ENCODE results near the gene LMO3. TPM values are rescaled to one million over a fixed set of nuclear protein-coding genes. Genes with fewer than 3 reads are reported as not detected.
A peak's percentile ranks its signal among the peaks of the same experiment; 100 is the strongest.

The LMO3 gene
- total and polyA plus RNA-seq, 2 of the 8 experiments (the other 6 are each of a cell fraction or from before 2014, with no cell fraction given), result 4.7 to 16.7 TPM

DNA sequence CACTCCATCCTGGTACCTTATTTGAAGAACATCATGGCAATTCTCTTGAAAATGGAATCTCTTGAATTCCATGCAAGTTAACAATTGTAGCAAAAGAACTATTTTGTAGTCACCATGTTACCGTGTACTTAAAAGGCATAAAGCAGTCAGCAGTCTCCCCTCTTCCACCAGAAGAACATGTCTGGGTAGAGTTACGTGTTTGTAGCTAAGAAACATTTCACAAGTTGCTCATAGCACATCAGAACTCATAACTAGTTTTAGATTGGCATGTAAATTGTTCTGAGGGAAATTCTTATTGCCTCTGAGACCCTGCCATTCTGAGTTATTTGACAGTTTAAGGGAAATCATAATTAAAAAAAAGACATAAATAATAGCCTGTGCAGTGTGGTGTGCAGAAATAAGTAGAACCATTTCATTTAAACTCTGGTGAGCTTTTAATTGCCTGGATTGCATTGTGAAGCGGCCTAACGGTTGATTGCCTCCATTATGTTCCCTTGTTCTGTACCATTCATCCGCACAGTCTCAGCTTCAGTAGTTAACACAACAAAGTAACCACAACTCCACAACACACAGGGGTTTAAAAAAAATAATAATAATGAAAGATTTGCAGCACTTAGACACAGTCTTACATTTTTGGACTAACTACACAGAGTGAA is 2.6 kb downstream of the LMO3 start:
- peaks cover 6 to 23% (median 7%) of the 10 kb centered on the region in 4 experiments; a peak in 6 of 7 replicates for H3K4me1 ChIP-seq (replicated peaks in 1 of 4; ENCODE audit: control insufficient read depth in 3 of 4, insufficient read depth in 4 of 4, low read length in 3 of 4)
- H2BK15ac ChIP-seq (ENCODE audit: low read length), result no peak overlapping the region
- no peak overlapping the region for H4K91ac ChIP-seq (replicated peaks; ENCODE audit: insufficient read length, low read length)
- H2BK5ac ChIP-seq (ENCODE audit: low read depth, low read length), result no peak overlapping the region
- H2BK12ac ChIP-seq (ENCODE audit: low read depth, low read length), result no peak overlapping the region
- H2AFZ ChIP-seq (ENCODE audit: low read length), result no peak overlapping the region
- POLR2A ChIA-PET (ENCODE audit: partially characterized antibody), result no interaction called here
- no peak overlapping the region for H3K23ac ChIP-seq (ENCODE audit: insufficient read length)
- H2BK120ac ChIP-seq (replicated peaks; ENCODE audit: low read depth, low read length), result no peak overlapping the region
- H3K9me3 ChIP-seq (ENCODE audit: insufficient read depth in 2 of 2, low read depth in 1 of 2, low read length in 1 of 2), result no peaks in the 10 kb centered on the region
- no peaks in the 10 kb centered on the region; a peak in 1 of 4 replicates for H3K79me2 ChIP-seq (ENCODE audit: control insufficient read depth in 1 of 2, insufficient read depth in 2 of 2, low read length in 2 of 2)
- H3K79me1 ChIP-seq (ENCODE audit: low read depth, low read length), result no peaks in the 10 kb centered on the region
- no peak overlapping the region for H3K4me3 ChIP-seq (ENCODE audit: extremely low read depth in 1 of 4, insufficient read depth in 2 of 4, low read depth in 3 of 4, low read length in 4 of 4)
- no peak overlapping the region for H3K18ac ChIP-seq (ENCODE audit: extremely low read depth, low read length)
- CTCF ChIA-PET (ENCODE audit: partially characterized antibody), result interaction anchor here (0.6 to 0.7 kb wide), 3 partner anchors 8 to 229 kb away, joined by 3 read pairs; no protein-coding TSS in a partner anchor
- no peak overlapping the region for H3K56ac ChIP-seq (replicated peaks; ENCODE audit: insufficient read length, low read depth, low read length)
- H3K23me2 ChIP-seq (ENCODE audit: low read depth, low read length), result peaks cover 16% of the 10 kb centered on the region
- FAIRE-seq, result no peak
- H3K27me3 ChIP-seq (replicated peaks in 1 of 4; ENCODE audit: control insufficient read depth in 3 of 4, extremely low read depth in 1 of 4, insufficient read depth in 3 of 4, low read length in 3 of 4), result peaks cover 0 to 34% (median 16%) of the 10 kb centered on the region in 4 experiments; a peak in 5 of 7 replicates
- H3K4ac ChIP-seq (replicated peaks; ENCODE audit: insufficient read length, low read depth, low read length), result no peak overlapping the region
- no peaks in the 10 kb centered on the region for H4K20me1 ChIP-seq (replicated peaks in 1 of 2; ENCODE audit: control insufficient read depth in 1 of 2, insufficient read depth in 2 of 2, low read length in 2 of 2)
- H3K4me2 ChIP-seq (ENCODE audit: insufficient read depth in 1 of 2, low read depth in 2 of 2, low read length in 2 of 2), result peak overlapping the region in 1 of 2 experiments; percentile 95; a peak in 1 of 4 replicates
- no peaks in the 10 kb centered on the region for H3K36me3 ChIP-seq (ENCODE audit: control insufficient read depth in 2 of 4, insufficient read depth in 4 of 4, low read length in 3 of 4)
- no peak overlapping the region for H2BK20ac ChIP-seq (ENCODE audit: low read length)
- no peak overlapping the region for H2AK5ac ChIP-seq (ENCODE audit: low read depth, low read length)
- DNase-seq (ENCODE audit: low read depth in 1 of 2, low spot score in 2 of 2), result no peak
- no peak overlapping the region for H3K27ac ChIP-seq (ENCODE audit: low read depth, low read length)
- H3K9ac ChIP-seq (replicated peaks in 1 of 4; ENCODE audit: extremely low read depth in 1 of 4, low read depth in 3 of 4, low read length in 3 of 4), result no peak overlapping the region
- H4K5ac ChIP-seq (ENCODE audit: insufficient read length, low read depth, low read length), result no peak overlapping the region
- WGBS, 2 experiments (ENCODE audit: extremely low coverage in 1 of 2, insufficient coverage in 1 of 2, insufficient read length in 1 of 2, insufficient replicate concordance in 2 of 2, low coverage in 1 of 2, low lambda C conversion rate in 2 of 2, missing lambda C conversion rate in 1 of 2), result 80% methylated on average over 5 of the region's 5 CpGs; no CpG with 5 or more reads in 1 of the 2 experiments
- no peak overlapping the region for H3K14ac ChIP-seq (ENCODE audit: insufficient read length)
- TF ChIP-seq POU5F1 (IDR thresholded peaks at IDR 0.05; ENCODE audit: low read depth, low read length) (no peak), CEBPB (IDR thresholded peaks at IDR 0.05; ENCODE audit: low read depth, low read length) (no peak), TCF12 (IDR thresholded peaks at IDR 0.05; ENCODE audit: low read depth, low read length) (no peak), FOSL1 (IDR thresholded peaks at IDR 0.05; ENCODE audit: insufficient read depth, low read depth, low read length) (no peak), YY1 (IDR thresholded peaks at IDR 0.05; ENCODE audit: low read depth, low read length) (no peak), CHD1 (IDR thresholded peaks at IDR 0.05; ENCODE audit: low read depth, low read length) (no peak)
- TF ChIP-seq, protein P1, sequence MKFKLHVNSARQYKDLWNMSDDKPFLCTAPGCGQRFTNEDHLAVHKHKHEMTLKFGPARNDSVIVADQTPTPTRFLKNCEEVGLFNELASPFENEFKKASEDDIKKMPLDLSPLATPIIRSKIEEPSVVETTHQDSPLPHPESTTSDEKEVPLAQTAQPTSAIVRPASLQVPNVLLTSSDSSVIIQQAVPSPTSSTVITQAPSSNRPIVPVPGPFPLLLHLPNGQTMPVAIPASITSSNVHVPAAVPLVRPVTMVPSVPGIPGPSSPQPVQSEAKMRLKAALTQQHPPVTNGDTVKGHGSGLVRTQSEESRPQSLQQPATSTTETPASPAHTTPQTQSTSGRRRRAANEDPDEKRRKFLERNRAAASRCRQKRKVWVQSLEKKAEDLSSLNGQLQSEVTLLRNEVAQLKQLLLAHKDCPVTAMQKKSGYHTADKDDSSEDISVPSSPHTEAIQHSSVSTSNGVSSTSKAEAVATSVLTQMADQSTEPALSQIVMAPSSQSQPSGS (IDR thresholded peaks at IDR 0.05; ENCODE audit: low read length), result no peak
- no peak overlapping the region for H4K8ac ChIP-seq (ENCODE audit: extremely low read depth, insufficient read depth, low read length)

Data from H1 (cell line).